Stimulated activated CD4-positive, alpha-beta T cell treated with anti-CD3 and anti-CD28 coated beads, Interleukin-15, amount 100 ng/mL, for 48 hours (primary cell): ENCODE measurements around the gene ZNF831.
A peak's percentile ranks its signal among the peaks of the same experiment; 100 is the strongest.

ENCODE experiments used
- DNase-seq, 2 donors: peaks; one replicate each; pipeline ENCODE4 v3.0.0-alpha.2; 2020; ENCODE audit warnings: low read depth in 2 of 2

Gene ZNF831

GRCh38 chr20:59141818-59142581 is 21.6 kb upstream of the ZNF831 start:
- no peak for DNase-seq

GRCh38 chr20:59143326-59143725 is 20.3 kb upstream of the ZNF831 start:
- no peak for DNase-seq

DNA sequence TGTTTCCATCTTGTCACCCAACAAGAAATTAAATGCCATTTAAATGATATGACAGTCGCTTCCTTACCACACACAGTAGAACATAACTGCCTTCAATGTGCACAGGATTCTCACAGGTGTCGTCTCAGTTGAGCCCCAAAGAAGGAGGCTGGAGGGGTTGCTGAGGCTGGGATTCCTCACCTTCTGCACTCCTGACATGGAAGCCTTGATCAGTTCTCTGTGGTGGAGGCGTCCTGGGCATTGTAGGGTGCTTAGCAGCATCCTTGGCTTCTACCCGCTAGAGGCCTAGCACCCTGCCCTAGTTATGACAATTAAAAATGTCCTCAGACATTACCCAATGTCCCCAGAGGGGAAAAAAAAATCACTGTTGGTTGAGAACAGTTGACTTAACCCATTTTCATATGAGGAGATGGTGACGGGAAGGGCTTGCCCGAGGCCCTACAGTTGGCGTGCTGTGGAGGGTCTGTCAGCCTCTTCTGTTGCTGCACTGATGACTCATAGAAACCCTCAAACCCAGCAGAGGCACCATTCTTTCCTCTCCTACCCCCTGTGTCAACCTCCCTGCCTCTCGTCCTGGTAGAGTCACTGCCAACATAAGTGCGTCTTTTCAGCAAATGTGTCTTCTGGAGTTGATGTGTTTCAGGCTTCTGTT is 19.3 kb upstream of the ZNF831 start:
- DNase-seq, result no peak

- no peak for DNase-seq
Observed at GRCh38 chr20:59144831-59145196, 18.8 kb upstream of the ZNF831 start.

DNA sequence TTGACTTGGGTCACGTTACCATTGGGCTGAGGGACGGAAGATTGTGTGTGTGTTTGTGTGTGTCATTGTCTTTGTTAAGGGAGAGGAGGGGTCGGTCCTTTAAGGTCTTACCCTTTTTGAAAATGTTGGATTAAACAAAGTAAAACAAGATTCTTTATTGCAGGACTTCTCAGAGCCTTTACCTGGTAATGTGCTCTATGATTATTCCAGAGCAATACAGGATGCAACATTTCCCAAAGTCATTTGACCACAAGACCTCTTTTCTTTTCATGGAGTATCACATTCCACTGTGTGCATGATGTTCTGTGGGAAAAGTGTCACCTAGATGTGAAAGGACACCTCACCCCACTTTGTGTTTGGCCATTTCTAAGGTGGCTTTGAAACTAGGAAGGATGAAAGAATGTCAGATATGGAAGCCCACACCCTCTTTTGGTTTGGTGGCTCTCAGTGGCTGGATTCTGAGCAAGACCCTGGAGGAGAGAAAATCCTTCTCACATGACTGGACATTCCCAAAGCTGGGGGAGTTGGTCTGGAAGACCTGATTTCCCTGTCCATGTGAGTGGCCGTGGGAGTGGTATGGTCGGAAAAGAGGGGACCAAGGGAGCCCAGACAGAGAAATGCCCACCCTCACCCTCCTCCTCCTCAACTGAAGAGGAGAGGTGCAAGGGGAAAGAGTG is 18.2 kb upstream of the ZNF831 start:
- DNase-seq, result no peak

DNA sequence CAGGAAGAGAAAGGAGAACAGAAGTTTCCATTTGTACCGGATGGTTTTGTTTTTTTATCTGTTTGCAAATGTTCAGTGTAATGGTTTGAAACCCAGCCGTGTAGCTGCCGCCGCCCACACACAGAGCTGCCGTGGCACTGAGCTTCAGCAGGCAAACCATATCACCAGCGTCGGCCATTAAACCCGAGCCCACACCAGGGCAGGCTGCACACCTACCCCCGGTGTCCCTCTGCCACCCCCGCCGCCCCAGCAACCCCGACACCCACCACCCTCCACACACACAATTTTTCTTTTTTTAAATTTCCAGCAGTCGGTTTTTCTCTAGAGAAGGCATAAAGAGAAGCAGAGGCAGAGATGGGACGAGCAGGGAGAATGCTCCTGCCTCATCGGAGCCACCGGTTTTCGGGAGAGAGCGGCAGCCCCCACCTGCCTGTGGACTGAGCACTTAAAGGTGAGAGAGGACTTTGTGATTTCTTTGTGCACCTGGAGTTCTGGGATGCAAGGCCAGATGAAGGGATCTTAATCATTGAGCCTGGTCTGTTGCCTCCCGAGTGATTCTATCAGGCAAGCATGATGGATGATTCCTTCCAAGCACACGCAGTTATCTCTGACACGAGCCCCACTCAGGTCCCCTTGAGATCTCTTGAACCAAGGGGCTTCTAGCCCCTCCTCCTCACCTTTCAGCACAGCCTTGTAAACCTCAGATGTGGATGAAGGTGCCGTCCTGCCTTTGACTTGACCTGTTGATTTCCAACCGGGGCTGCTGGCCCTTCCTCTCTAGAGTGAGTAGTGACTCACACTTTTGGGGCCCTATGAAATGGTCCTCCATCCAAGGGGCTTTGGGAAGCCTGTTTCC is 17.5 kb upstream of the ZNF831 start:
- peak; percentile 62 to 68 for DNase-seq

DNA sequence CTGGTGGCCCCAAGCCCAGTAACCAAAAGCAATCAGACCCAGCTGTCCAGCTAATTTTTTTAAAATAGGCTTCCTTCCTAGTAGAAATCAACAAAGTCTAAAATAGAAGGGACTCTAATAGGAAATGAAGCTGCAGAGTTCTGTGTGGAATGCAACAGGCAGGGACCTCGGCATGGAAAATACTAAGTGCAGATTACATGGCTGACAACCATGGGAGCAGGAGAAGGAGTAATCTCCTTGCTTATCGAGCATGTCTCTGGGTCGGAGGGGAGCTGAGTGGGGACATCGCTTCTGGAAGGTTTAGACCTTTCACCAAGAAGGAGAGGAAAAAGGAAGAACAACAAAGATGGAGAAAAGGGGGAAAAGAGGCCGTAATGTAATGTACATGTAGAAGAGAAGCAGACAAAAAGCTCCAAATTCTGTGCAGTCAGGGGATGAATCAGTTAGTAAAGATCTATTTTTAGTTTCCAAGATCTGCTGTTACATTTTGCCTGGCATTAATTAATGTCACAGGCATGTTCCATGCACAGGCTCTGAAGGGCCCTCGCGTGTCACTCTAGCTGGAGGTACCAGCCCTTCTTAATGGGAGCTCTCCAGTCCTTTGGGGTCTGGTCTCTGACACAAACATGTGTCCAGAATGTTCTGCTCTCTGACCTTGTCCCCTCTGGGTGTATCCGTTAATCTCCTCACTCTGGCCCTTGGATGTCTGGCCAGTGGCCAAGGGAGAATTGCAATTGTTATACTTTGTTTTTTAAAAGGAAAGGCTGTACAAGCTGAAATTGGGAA is 16.6 kb upstream of the ZNF831 start:
- no peak for DNase-seq

- DNase-seq, result no peak
Observed at GRCh38 chr20:59147586-59147985, 16.0 kb upstream of the ZNF831 start.

- no peak for DNase-seq
Observed at GRCh38 chr20:59148701-59149493, 14.7 kb upstream of the ZNF831 start.

GRCh38 chr20:59149678-59150504 is 13.7 kb upstream of the ZNF831 start:
- DNase-seq, result no peak

DNA sequence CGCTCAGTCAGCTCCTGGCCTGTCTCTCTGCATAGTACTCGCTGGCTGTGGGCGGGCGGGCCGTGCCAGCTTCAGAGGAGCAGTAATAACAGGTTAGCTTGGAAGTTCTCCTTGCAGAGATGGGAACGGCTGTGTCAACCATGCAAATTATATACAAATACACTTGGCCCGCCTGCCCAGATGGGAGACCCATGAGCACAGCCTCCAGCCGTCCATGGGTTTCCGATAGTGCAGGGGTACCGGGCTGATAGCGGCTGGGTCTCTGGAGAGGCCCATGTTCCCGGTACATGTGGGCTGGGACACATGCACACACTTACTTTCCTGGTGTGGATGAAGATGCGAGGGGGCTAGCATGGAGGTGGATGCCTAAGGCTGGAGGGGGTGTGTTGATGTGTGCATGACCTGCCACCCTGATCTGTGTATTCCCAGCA is 12.8 kb upstream of the ZNF831 start:
- DNase-seq, result no peak

DNA sequence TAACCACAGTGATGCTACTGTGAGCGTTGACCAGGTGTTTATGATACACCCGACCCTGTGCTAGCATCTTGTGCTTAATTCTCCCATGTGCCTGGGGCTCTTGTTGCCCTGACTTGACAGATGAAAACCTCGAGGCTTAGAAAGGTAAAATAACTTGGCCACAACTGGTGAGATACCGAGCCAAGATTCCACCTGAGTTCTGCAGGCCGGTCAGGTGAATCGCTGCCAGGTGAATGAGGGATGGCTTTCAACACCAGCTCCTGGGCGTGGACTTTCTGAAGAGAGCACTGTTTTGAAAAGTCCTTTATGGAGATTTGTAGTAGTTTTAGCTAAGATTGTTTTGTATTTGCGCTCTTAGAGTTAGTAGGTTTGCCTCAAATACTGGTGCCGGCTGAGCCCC is 12.2 kb upstream of the ZNF831 start:
- no peak for DNase-seq

- no peak for DNase-seq
Observed at GRCh38 chr20:59151820-59152219, 11.8 kb upstream of the ZNF831 start.

DNA sequence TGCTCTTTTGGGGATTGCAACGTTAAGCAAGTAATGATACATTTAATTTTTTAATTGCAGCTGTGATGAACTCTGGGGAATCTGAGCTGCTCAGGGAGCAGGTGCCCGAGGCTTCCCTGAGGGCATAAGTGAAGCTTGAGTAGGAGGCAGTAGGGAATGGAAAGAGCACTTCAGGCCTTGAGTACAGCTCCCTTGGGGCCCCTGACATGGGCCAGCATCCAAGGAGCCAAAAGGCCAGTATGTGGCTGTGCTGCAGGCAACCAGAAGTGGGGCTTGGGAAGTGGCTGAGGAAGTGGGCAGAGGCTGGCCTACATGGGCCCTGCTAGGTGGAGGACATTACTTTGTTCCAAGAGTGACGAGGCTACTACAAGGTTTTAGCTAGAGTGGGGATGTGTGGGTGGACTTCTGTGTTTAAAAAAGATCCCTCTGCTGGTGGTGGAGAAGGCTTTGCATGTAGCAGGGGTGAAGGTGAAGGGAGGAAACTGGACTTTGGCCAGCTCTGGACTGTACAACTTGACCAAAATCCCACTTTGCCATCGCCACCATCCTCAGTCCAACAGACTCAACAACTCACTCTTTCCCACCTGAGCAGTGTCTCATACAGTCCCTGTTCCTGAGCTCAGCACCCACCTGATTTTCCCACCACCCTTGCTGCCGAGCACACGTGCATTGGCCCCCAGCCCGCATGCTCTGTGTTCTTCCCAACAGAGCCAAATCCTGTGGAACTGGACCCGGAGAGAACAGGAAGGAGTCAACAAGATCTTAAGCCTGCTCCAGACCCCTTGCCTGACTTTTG is 10.9 kb upstream of the ZNF831 start:
- no peak for DNase-seq

DNA sequence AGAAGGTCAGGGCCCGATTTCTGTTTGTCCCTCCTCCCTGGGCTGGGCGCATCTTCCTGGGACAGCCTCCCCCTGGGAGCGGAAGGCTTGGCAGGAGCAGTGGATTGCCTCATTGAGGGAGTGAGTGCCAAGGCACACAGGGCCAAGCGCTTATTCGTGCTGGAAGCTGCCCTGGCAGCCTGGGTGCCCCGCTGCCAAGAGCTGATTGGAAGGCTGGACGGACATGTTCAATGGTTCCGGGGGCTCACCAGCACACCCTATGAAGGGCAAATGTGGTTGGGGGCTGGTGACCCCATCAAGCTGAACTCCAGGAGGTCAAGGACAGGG is 10.3 kb upstream of the ZNF831 start:
- DNase-seq, result no peak

DNA sequence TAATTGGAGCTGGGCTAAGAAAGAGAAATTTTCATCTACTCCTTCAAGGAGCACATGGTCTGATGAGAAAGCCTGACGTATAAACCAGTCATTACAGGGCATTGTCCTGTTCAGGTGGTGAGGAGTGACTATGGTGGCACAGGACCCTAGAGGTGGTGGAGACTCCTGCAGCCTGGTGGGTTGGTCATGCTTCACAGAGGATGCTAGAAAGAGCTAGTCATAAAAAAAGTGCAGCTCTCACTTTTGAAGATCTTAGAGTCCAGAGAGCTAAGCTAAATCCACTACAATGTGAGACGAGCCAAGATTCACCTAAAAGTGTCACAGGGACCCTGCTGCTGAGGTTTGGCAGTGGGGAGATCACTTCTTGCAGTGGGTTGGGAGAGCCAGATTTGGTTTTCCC is 9.8 kb upstream of the ZNF831 start:
- no peak for DNase-seq

DNA sequence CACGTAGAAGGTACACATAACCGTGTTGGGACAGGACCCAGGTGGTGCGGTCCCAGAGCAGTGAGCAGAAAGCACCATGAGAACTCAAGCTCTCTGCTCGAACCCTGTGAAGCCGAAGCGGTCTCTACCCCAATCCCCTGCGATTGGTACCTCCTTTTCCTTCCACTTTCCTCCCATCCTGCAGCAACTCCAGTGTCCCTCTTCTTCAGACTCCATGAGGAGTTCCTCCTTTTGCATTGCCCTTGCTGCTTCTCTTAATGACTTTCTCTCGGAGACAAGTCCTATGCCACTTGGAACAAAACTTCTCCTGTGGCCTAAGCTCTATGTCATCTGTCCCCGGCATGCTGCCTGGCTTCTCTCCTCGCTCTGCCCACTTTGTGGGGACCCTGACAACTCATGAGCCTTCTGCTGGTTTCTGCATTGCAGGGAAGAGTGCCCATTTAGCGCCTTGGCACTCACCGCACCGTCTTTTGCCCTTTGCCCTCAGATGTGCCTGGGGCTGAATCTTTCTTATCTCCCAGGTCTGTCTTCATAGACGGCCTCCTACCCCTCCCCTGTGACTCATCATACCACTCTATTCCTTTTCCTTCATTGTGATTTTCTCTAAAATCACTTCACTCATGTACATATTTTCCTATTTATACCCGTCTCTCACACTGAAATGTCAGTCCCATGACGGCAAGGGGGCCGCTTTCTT is 9.2 kb upstream of the ZNF831 start:
- no peak for DNase-seq

DNA sequence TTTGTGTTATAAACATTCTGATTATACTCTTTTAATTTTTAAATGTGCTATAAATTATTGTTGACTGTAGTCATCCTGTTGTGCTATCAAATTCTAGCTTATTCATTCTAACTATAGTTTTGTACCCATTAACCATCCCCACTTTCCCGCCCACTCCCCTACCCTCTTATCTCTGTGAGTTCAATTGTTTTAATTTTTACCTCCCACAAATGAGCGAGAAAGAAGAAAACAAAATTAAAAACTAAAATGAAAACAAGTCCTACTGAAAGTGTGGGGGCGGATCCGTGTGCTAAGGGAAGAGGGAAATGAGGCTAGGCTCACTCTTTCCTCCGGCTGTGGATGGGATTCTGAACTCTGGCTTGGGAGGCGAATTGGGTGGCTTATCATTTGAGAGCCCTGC is 6.6 kb upstream of the ZNF831 start:
- no peak for DNase-seq
